HEK293 (cell line): ENCODE measurements around the gene IL16.

Experiments
- CTCF ChIA-PET: fragments of 350-600 bp; formaldehyde crosslinking; extraction: SDS; loops from one replicate; lab custom pipeline; 2021; ENCODE audit warnings: antibody characterized with exemption; lab: Yijun Ruan, JAX
- POLR2A ChIA-PET: fragments of 300-600 bp; formaldehyde crosslinking; extraction: SDS; loops from one replicate; lab custom pipeline; 2020; ENCODE audit warnings: antibody characterized with exemption, inconsistent platforms; lab: Yijun Ruan, JAX
- H3K27ac ChIP-seq: fragments of 200-500 bp; sonication (Bioruptor generic); 2 replicates; pipeline ENCODE4 v1.5.1; 2014; ENCODE audit warnings: low read depth, low read length, control low read depth, inconsistent platforms; ENCODE audit errors: extremely low read depth
- H3K36me3 ChIP-seq, 2 experiments: fragments of 200-500 bp in 1 of 2; sonication (Bioruptor generic) in 1 of 2; 1 replicate in 1 of 2; 2 replicates in 1 of 2; pipeline ENCODE4 v1.5.1; 2014 to 2017; ENCODE audit warnings: inconsistent platforms in 2 of 2, low read length in 2 of 2; ENCODE audit not compliant: control insufficient read depth in 2 of 2, insufficient read depth in 1 of 2
- H3K4me1 ChIP-seq: fragments of 200-500 bp; sonication (Bioruptor generic); 2 replicates; pipeline ENCODE4 v1.5.1; 2014; ENCODE audit warnings: mild to moderate bottlenecking, low read length, inconsistent platforms; ENCODE audit not compliant: control insufficient read depth, insufficient read depth
- H3K4me3 ChIP-seq: 2 replicates; pipeline ENCODE4 v1.5.1; 2011; ENCODE audit warnings: low read depth, mild to moderate bottlenecking, control low read depth, low read length, moderate library complexity
- H3K9me3 ChIP-seq: fragments of 200-500 bp; sonication (Bioruptor generic); 2 replicates; pipeline ENCODE4 v1.5.1; 2014; ENCODE audit warnings: low read depth, low read length, inconsistent platforms; ENCODE audit not compliant: control insufficient read depth, insufficient read depth
- GLI4 ChIP-seq: fragments of 450-650 bp; formaldehyde crosslinking; IDR thresholded peaks from 2 replicates; pipeline ENCODE4 v1.5.1; 2016; ENCODE audit warnings: missing biosample characterization, missing genetic modification characterization
- KLF16 ChIP-seq: fragments of 450-650 bp; formaldehyde crosslinking; IDR thresholded peaks from 2 replicates; pipeline ENCODE4 v1.5.1; 2017; ENCODE audit warnings: missing biosample characterization, missing genetic modification characterization
- SP3 ChIP-seq: fragments of 450-650 bp; formaldehyde crosslinking; IDR thresholded peaks from 2 replicates; pipeline ENCODE4 v1.5.1; 2016; ENCODE audit warnings: missing biosample characterization, missing genetic modification characterization
- ZFP69B ChIP-seq: fragments of 450-650 bp; formaldehyde crosslinking; IDR thresholded peaks from 2 replicates; pipeline ENCODE4 v1.5.1; 2016; ENCODE audit warnings: missing biosample characterization, missing genetic modification characterization
- ZNF133 ChIP-seq: fragments of 450-650 bp; formaldehyde crosslinking; IDR thresholded peaks from 2 replicates; pipeline ENCODE4 v1.5.1; 2016; ENCODE audit warnings: missing biosample characterization, missing genetic modification characterization
- ZNF155 ChIP-seq: fragments of 450-650 bp; formaldehyde crosslinking; IDR thresholded peaks from 2 replicates; pipeline ENCODE4 v1.5.1; 2016; ENCODE audit warnings: missing biosample characterization, missing genetic modification characterization
- ZNF184 ChIP-seq: fragments of 450-650 bp; IDR thresholded peaks from 2 replicates; pipeline ENCODE4 v1.5.1; 2018; ENCODE audit warnings: missing biosample characterization, mild to moderate bottlenecking, missing genetic modification characterization
- ZNF211 ChIP-seq: fragments of 450-650 bp; formaldehyde crosslinking; IDR thresholded peaks from 2 replicates; pipeline ENCODE4 v1.5.1; 2016; ENCODE audit warnings: low read depth, missing biosample characterization, missing genetic modification characterization
- ZNF24 ChIP-seq: fragments of 450-650 bp; formaldehyde crosslinking; IDR thresholded peaks from 2 replicates; pipeline ENCODE4 v1.5.1; 2016; ENCODE audit warnings: missing biosample characterization, missing genetic modification characterization
- ZNF311 ChIP-seq: fragments of 450-650 bp; formaldehyde crosslinking; IDR thresholded peaks from 2 replicates; pipeline ENCODE4 v1.5.1; 2017; ENCODE audit warnings: missing biosample characterization, missing genetic modification characterization, borderline replicate concordance
- ZNF354C ChIP-seq: fragments of 450-650 bp; formaldehyde crosslinking; IDR thresholded peaks from 2 replicates; pipeline ENCODE4 v1.5.1; 2016; ENCODE audit warnings: missing biosample characterization, missing genetic modification characterization, low read depth, borderline replicate concordance
- ZNF394 ChIP-seq: fragments of 450-650 bp; formaldehyde crosslinking; IDR thresholded peaks from 2 replicates; pipeline ENCODE4 v1.5.1; 2016; ENCODE audit warnings: missing biosample characterization, missing genetic modification characterization, mild to moderate bottlenecking, moderate library complexity, borderline replicate concordance
- ZNF404 ChIP-seq: fragments of 450-650 bp; formaldehyde crosslinking; IDR thresholded peaks from 2 replicates; pipeline ENCODE4 v1.5.1; 2017; ENCODE audit warnings: missing biosample characterization, missing genetic modification characterization
- ZNF521 ChIP-seq: fragments of 450-650 bp; formaldehyde crosslinking; IDR thresholded peaks from 2 replicates; pipeline ENCODE4 v1.5.1; 2017; ENCODE audit warnings: missing biosample characterization, mild to moderate bottlenecking, missing genetic modification characterization
- ZNF596 ChIP-seq: fragments of 450-650 bp; IDR thresholded peaks from 2 replicates; pipeline ENCODE4 v1.5.0; 2018; ENCODE audit warnings: missing biosample characterization, mild to moderate bottlenecking, missing genetic modification characterization, moderate library complexity
- ZNF626 ChIP-seq: fragments of 450-650 bp; sonication (Bioruptor Pico); formaldehyde crosslinking; IDR thresholded peaks from 2 replicates; pipeline ENCODE4 v1.5.1; 2018; ENCODE audit warnings: missing biosample characterization, missing genetic modification characterization, inconsistent platforms
- ZNF660 ChIP-seq: fragments of 450-650 bp; IDR thresholded peaks from 2 replicates; pipeline ENCODE4 v1.5.1; 2018; ENCODE audit warnings: missing biosample characterization, mild to moderate bottlenecking, missing genetic modification characterization
- ZNF707 ChIP-seq: fragments of 450-650 bp; formaldehyde crosslinking; IDR thresholded peaks from 2 replicates; pipeline ENCODE4 v1.5.1; 2016; ENCODE audit warnings: missing biosample characterization, missing genetic modification characterization
- ZSCAN30 ChIP-seq: fragments of 450-650 bp; IDR thresholded peaks from 2 replicates; pipeline ENCODE4 v1.5.1; 2018; ENCODE audit warnings: missing biosample characterization, mild to moderate bottlenecking, missing genetic modification characterization, moderate library complexity
- ZXDB ChIP-seq: fragments of 450-650 bp; formaldehyde crosslinking; IDR thresholded peaks from 2 replicates; pipeline ENCODE4 v1.5.1; 2016; ENCODE audit warnings: missing biosample characterization, missing genetic modification characterization
- TF ChIP-seq, protein P1 (sequence below): fragments of 450-650 bp; formaldehyde crosslinking; IDR thresholded peaks from 2 replicates; pipeline ENCODE4 v1.5.1; 2017; ENCODE audit warnings: missing biosample characterization, mild to moderate bottlenecking, missing genetic modification characterization, moderate library complexity
- TF ChIP-seq, protein P2 (sequence below): fragments of 450-650 bp; formaldehyde crosslinking; IDR thresholded peaks from 2 replicates; pipeline ENCODE4 v1.5.1; 2017; ENCODE audit warnings: missing biosample characterization, missing genetic modification characterization
- TF ChIP-seq, protein P3 (sequence below): fragments of 450-650 bp; formaldehyde crosslinking; IDR thresholded peaks from 2 replicates; pipeline ENCODE4 v1.5.1; 2016; ENCODE audit warnings: missing biosample characterization, missing genetic modification characterization
- TF ChIP-seq, protein P4 (sequence below): fragments of 450-650 bp; formaldehyde crosslinking; IDR thresholded peaks from 2 replicates; pipeline ENCODE4 v1.5.1; 2017; ENCODE audit warnings: missing biosample characterization, missing genetic modification characterization

IL16 gene

DNA sequence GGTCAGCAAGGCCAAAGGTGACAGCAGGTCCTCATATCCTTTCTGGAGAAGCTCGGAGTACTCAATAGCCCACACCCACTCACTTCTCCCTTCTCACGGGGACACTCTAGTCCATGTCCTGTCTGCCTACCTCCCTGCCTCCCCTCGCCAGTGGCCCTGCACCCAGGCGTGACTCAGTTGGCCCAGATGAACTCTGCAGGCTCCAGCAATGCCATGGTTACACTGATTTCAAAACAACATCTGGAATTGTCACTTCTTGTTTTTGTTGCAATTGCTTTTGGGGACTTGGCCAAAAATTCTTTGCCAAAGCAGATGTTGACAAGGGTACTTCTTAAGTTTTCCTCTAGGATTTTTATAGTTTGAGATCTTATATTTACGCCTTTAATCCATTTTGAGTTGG is 13.0 kb downstream of the IL16 start:
- CTCF ChIA-PET: no interaction called here
- TF ChIP-seq ZNF394: no peak
- TF ChIP-seq, protein P1, sequence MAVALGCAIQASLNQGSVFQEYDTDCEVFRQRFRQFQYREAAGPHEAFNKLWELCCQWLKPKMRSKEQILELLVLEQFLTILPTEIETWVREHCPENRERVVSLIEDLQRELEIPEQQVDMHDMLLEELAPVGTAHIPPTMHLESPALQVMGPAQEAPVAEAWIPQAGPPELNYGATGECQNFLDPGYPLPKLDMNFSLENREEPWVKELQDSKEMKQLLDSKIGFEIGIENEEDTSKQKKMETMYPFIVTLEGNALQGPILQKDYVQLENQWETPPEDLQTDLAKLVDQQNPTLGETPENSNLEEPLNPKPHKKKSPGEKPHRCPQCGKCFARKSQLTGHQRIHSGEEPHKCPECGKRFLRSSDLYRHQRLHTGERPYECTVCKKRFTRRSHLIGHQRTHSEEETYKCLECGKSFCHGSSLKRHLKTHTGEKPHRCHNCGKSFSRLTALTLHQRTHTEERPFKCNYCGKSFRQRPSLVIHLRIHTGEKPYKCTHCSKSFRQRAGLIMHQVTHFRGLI (tag by site-specific recombination): no peak
- TF ChIP-seq ZNF660 (tag by site-specific recombination): no peak
- no peak for TF ChIP-seq ZNF155 (tag by site-specific recombination)
- TF ChIP-seq, protein P2, sequence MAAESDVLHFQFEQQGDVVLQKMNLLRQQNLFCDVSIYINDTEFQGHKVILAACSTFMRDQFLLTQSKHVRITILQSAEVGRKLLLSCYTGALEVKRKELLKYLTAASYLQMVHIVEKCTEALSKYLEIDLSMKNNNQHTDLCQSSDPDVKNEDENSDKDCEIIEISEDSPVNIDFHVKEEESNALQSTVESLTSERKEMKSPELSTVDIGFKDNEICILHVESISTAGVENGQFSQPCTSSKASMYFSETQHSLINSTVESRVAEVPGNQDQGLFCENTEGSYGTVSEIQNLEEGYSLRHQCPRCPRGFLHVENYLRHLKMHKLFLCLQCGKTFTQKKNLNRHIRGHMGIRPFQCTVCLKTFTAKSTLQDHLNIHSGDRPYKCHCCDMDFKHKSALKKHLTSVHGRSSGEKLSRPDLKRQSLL (tag by site-specific recombination): no peak
- no peak for TF ChIP-seq ZNF626 (tag by site-specific recombination)
- TF ChIP-seq, protein P3, sequence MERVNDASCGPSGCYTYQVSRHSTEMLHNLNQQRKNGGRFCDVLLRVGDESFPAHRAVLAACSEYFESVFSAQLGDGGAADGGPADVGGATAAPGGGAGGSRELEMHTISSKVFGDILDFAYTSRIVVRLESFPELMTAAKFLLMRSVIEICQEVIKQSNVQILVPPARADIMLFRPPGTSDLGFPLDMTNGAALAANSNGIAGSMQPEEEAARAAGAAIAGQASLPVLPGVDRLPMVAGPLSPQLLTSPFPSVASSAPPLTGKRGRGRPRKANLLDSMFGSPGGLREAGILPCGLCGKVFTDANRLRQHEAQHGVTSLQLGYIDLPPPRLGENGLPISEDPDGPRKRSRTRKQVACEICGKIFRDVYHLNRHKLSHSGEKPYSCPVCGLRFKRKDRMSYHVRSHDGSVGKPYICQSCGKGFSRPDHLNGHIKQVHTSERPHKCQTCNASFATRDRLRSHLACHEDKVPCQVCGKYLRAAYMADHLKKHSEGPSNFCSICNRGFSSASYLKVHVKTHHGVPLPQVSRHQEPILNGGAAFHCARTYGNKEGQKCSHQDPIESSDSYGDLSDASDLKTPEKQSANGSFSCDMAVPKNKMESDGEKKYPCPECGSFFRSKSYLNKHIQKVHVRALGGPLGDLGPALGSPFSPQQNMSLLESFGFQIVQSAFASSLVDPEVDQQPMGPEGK: no peak
- no peak for TF ChIP-seq ZSCAN30 (tag by site-specific recombination)
- no peak for TF ChIP-seq ZNF521
- TF ChIP-seq ZNF354C (tag by site-specific recombination): no peak
- TF ChIP-seq GLI4 (tag by site-specific recombination): no peak
- TF ChIP-seq ZFP69B: no peak
- TF ChIP-seq ZNF184: no peak
- TF ChIP-seq ZNF404: no peak
- no peak for TF ChIP-seq KLF16 (tag by site-specific recombination)
- TF ChIP-seq ZNF24 (tag by site-specific recombination): no peak
- no peak for TF ChIP-seq ZXDB (tag by site-specific recombination)
- TF ChIP-seq, protein P4, sequence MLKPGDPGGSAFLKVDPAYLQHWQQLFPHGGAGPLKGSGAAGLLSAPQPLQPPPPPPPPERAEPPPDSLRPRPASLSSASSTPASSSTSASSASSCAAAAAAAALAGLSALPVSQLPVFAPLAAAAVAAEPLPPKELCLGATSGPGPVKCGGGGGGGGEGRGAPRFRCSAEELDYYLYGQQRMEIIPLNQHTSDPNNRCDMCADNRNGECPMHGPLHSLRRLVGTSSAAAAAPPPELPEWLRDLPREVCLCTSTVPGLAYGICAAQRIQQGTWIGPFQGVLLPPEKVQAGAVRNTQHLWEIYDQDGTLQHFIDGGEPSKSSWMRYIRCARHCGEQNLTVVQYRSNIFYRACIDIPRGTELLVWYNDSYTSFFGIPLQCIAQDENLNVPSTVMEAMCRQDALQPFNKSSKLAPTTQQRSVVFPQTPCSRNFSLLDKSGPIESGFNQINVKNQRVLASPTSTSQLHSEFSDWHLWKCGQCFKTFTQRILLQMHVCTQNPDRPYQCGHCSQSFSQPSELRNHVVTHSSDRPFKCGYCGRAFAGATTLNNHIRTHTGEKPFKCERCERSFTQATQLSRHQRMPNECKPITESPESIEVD (tag by site-specific recombination): no peak
- TF ChIP-seq ZNF311 (tag by site-specific recombination): no peak
- TF ChIP-seq ZNF133: no peak
- TF ChIP-seq, all 188 proteins: peak for 0
- Histone ChIP-seq H3K4me1 (no peaks in the 10 kb centered on the region), H3K9me3 (no peaks in the 10 kb centered on the region), H3K27ac (no peak overlapping the region), H3K36me3 (no peaks in the 10 kb centered on the region), H3K4me3 (no peak overlapping the region)
- POLR2A ChIA-PET: no interaction called here

DNA sequence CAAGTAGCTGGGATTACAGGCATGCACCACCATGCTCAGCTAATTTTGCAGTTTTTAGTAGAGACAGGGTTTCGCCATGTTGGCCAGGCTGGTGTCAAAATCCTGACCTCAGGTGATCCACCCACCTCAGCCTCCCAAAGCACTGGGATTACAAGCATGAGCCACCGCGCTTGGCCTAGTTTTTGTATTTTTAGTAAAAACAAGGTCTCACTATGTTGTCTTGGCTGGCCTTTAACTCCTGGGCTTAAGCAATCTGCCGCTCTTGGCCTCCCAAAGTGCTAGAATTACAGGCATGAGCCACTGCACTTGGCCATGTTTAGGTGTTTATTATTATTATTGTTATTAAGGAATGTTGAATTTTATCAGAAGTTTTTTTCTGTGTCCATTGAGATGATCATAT is 14.7 kb downstream of the IL16 start:
- TF ChIP-seq ZNF707 (tag by site-specific recombination): no peak
- TF ChIP-seq ZNF596: no peak
- TF ChIP-seq ZNF660 (tag by site-specific recombination): no peak
- no peak for TF ChIP-seq SP3 (tag by site-specific recombination)
- no peak for TF ChIP-seq ZNF211 (tag by site-specific recombination)
- H3K27ac ChIP-seq: no peak overlapping the region

More for the DNA sequence above, 14.7 kb downstream of the IL16 start:
- CTCF ChIA-PET: no interaction called here
- no peaks in the 10 kb centered on the region for H3K9me3 ChIP-seq
- POLR2A ChIA-PET: no interaction called here
- H3K36me3 ChIP-seq: no peaks in the 10 kb centered on the region
- no peak overlapping the region for H3K4me3 ChIP-seq
- no peaks in the 10 kb centered on the region for H3K4me1 ChIP-seq
